Fibroblast of villous mesenchyme (primary cell): ENCODE results near the gene CTSK. TPM values are rescaled to one million over a fixed set of nuclear protein-coding genes. Genes with fewer than 3 reads are reported as not detected.
"Not testable (repeated sequence)": the region's sequence is repeated elsewhere in the genome, so short reads cannot be mapped to it uniquely, and the experiment has no call there.

Source experiments
- DNase-seq: peaks from one replicate; pipeline ENCODE4 v3.0.0-alpha.2; 2010; ENCODE audit warnings: low read depth
- H3K4me3 ChIP-seq: 2 replicates; pipeline ENCODE4 v1.5.1; 2011; ENCODE audit warnings: low read depth, mild to moderate bottlenecking, low read length
- total RNA-seq: library from RNA; depleted of rRNA; stranded (reverse); fragments of >200 nt; gene quantifications from 2 replicates; pipeline ENCODE4 v1.2.3, GENCODE V29; 2012
- TF ChIP-seq, protein P1 (sequence below): IDR thresholded peaks from 2 replicates; pipeline ENCODE4 v1.5.1; 2012; ENCODE audit warnings: low read depth, mild to moderate bottlenecking, low read length; ENCODE audit not compliant: insufficient read depth

The CTSK gene
- total RNA-seq, 1 donor: 139 TPM

DNA sequence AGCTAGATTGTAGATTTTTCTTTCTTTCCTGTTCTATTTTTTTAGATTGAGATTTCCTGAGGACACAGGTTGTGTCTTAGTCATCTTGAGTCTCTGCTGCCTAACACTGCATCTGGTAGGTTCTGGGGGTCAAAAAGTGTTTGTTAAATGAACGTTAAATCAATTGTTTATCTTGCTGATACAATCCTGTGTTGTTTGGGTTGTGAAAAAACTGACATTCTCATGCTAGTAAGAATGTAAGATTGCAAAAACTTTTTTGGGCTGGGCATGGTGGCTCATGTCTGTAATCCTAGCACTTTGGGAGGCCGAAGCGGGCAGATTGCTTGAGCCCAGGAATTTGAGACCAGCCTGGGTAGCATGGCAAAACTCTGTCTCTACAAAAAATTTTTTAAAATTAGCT, 3.4 kb downstream of the CTSK start:
- DNase-seq: peak; percentile 42
- H3K4me3 ChIP-seq: no peak overlapping the region
- TF ChIP-seq, protein P1, sequence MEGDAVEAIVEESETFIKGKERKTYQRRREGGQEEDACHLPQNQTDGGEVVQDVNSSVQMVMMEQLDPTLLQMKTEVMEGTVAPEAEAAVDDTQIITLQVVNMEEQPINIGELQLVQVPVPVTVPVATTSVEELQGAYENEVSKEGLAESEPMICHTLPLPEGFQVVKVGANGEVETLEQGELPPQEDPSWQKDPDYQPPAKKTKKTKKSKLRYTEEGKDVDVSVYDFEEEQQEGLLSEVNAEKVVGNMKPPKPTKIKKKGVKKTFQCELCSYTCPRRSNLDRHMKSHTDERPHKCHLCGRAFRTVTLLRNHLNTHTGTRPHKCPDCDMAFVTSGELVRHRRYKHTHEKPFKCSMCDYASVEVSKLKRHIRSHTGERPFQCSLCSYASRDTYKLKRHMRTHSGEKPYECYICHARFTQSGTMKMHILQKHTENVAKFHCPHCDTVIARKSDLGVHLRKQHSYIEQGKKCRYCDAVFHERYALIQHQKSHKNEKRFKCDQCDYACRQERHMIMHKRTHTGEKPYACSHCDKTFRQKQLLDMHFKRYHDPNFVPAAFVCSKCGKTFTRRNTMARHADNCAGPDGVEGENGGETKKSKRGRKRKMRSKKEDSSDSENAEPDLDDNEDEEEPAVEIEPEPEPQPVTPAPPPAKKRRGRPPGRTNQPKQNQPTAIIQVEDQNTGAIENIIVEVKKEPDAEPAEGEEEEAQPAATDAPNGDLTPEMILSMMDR: no peak

DNA sequence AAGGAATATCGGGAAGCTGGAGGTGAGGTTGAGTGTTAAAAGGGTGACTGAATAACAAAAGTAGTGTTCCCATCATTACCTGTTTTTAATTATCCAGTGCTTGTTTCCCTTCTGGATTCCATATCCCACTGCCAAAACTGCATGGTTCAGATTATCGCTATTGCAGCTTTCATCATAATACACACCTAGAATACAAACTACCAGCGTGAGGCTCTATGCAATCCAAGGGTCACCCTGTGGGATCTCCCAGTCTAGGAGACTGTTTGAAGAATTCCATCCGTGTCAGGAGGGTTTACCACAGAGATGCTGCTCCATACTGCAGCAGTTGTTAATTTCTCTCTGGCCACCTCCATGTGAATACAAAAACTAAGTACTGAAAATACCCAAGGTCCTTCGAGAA, 9.0 kb downstream of the CTSK start:
- H3K4me3 ChIP-seq: no peak overlapping the region
- no peak for DNase-seq
- TF ChIP-seq, protein P1: no peak

DNA sequence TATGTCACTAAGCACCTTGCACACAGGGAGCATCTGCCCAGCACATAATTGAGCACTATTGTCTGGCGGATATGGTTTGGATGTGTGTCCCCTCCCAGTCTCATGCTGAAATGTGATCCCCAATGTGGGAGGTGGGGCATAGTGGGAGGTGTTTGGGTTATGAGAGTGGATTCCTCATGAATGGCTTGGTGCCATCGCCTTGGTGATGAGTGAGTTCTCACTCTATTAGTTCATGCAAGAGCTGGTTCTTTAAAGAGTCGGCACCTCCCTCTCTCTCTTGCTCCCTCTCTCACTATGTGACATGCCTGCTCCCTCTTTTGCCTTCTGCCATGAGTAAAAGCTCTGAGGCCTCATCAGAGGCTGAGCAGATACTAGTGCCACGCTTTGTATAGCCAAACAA, 9.5 kb downstream of the CTSK start:
- DNase-seq: no peak
- TF ChIP-seq, protein P1: no peak
- H3K4me3 ChIP-seq: no peak overlapping the region

DNA sequence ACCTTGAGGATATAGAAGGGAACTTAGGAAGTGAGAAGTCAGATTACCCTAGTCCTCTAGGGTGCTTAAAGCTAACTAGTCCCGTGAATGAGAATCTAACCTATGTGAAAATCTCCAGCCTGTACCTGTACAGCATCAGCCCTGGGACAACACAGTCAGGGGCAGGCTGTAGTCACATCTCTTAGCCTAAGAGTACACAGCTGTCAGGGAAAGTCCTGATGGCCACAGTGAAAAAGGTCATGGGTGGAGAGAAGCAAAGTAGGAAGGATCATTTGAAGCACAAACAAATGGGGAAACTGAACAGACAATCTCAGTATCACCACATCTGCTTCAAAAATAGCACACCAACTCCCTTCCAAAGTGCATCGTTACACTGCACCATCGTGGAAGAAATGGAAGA, 11.7 kb downstream of the CTSK start:
- no peak overlapping the region for H3K4me3 ChIP-seq
- TF ChIP-seq, protein P1: no peak
- no peak for DNase-seq

DNA sequence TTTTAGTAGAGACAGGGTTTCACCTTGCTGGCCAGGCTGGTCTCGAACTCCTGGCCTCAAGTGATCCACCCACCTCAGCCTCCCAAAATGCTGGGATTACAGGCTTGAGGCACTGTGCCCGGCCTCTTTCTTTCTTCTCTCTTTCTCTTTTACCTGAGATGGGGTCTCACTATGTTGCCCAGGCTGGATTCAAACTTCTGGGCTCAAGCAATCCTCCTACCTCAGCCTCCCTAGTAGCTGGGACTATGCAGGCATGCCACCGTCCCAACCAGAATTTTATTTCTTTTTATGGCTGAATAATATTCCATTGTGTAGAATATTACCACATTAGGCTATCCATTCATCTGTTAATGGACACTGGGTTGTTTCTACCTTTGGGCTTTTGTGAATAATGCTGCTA, 14.3 kb downstream of the CTSK start:
- DNase-seq: not testable (repeated sequence)

DNA sequence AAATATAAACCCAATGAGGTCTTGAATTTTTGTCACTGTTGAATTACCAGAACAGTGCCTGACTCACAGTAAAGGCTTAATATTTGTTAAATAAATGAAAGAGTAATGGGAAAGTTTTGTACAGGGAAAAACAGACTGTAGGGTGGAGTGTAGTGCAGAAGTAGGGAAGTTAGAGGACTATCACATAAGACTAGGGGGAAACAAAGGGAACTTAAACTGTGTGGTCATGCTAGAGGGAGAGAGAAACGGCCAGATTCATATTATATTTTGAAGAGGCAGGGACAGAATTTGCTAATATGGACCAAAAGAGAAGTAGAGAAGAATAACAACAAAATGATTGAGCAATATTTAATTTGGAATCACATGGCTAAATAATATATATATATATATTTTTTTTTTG, 14.8 kb downstream of the CTSK start:
- no peak overlapping the region for H3K4me3 ChIP-seq
- TF ChIP-seq, protein P1: no peak
- DNase-seq: no peak

More for the DNA sequence above, 14.3 kb downstream of the CTSK start:
- not testable (repeated sequence) for H3K4me3 ChIP-seq

DNA sequence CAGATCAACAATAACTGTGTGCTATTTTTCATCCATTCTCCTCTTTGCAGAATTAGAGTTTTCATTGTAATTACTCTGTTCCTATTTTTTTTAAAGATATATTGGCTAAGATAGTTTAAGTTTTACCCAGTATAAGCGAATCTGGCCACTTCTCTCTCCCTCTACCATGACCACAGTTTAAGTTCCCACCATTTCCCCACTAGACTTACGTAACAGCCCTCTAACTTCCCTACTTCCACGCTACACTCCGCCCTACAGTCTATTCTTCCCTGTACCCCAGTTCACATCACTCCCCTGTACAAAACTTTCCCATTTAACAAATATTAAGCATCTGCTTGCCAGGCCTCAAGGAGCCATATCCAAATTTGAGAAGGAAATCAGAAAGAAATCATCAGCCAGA, 16.5 kb downstream of the CTSK start:
- H3K4me3 ChIP-seq: no peak overlapping the region
- no peak for DNase-seq
- TF ChIP-seq, protein P1: no peak
